Measurements from ENCODE around the gene CLDN8.

DNA sequence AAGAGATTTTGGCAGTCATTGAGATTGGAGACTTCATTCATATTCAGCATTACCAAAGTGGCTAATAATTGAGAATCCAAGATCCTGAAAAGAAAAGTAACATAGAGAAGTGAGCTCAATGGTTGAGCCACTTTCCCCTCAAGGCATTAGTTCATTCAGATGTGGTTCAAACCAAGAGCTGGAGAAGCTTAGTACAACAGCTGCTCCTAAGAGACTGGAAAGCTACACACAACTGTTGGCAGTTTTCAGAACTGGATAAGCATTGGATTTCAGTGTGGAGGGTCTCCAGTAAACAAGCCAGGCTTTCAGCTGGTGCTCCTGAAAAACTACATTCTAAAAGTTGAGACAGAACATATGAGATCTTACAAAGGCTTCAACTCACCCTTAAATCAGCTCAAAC, 29.2 kb upstream of the CLDN8 start:
- TF ChIP-seq EZH2 (IDR thresholded peaks at IDR 0.05; ENCODE audit: insufficient read depth, low read length) (no peak), CTCF (IDR thresholded peaks at IDR 0.05; ENCODE audit: insufficient read depth, low read depth, low read length) (no peak)

All from astrocyte (in vitro differentiated cells and primary cell).